SU-DHL-6 (cell line): ENCODE measurements around the gene BRIP1.
"Not testable (repeated sequence)": the region's sequence is repeated elsewhere in the genome, so short reads cannot be mapped to it uniquely, and the experiment has no call there.

ENCODE experiments used
- CTCF ChIP-seq: fragments of 200-600 bp; sonication (generic); IDR thresholded peaks from one replicate; pipeline ENCODE4 v1.5.1; 2017; ENCODE audit warnings: antibody characterized with exemption, mild to moderate bottlenecking, low read length, moderate library complexity; ENCODE audit not compliant: insufficient read depth, poor library complexity, severe bottlenecking
- EZH2phosphoT487 ChIP-seq: fragments of 200-600 bp; sonication (generic), shearing (Covaris generic); conservative IDR thresholded peaks from 2 replicates; pipeline ENCODE4 v1.6.1; 2018; ENCODE audit warnings: mild to moderate bottlenecking, antibody characterized with exemption, low read length, moderate library complexity, mixed read lengths

- TF ChIP-seq CTCF, EZH2phosphoT487: not testable (repeated sequence)
Observed at GRCh38 chr17:61819265-61819664, 44.1 kb downstream of the BRIP1 start.
